ENCODE data around the gene IGFN1. TPM values are rescaled to one million over a fixed set of nuclear protein-coding genes. Genes with fewer than 3 reads are reported as not detected.

Gene IGFN1
- total and polyA plus RNA-seq, 2 experiments from 2014 or later = not detected

DNA sequence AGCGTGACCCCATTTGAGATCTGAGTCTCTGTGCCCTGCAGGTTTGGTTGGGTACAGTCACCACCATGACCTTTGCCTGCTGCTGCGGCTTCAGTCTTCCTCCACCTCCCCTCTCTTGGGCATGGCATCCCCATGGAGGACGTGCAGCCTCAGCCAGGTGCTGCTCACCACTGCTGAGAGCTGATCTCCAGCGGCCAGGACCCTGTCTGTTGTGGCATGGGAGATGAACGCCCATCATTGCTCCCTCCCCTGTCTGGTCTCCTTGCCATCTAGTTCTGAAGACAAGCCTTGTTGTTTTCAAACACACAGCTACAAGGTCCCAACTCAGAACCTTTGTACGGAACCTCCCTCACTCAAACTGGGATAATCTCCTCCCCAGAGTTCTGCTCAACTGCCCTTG is 73.4 kb downstream of the IGFN1 start (continued):
- TF ChIP-seq, protein P1, sequence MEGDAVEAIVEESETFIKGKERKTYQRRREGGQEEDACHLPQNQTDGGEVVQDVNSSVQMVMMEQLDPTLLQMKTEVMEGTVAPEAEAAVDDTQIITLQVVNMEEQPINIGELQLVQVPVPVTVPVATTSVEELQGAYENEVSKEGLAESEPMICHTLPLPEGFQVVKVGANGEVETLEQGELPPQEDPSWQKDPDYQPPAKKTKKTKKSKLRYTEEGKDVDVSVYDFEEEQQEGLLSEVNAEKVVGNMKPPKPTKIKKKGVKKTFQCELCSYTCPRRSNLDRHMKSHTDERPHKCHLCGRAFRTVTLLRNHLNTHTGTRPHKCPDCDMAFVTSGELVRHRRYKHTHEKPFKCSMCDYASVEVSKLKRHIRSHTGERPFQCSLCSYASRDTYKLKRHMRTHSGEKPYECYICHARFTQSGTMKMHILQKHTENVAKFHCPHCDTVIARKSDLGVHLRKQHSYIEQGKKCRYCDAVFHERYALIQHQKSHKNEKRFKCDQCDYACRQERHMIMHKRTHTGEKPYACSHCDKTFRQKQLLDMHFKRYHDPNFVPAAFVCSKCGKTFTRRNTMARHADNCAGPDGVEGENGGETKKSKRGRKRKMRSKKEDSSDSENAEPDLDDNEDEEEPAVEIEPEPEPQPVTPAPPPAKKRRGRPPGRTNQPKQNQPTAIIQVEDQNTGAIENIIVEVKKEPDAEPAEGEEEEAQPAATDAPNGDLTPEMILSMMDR (conservative IDR thresholded peaks at IDR 0.05; ENCODE audit: low read depth in 2 of 2) = no peak
- TF ChIP-seq CREB1 (CRISPR knock-in tag; IDR thresholded peaks at IDR 0.05; ENCODE audit: low read depth) (no peak), STAT1 (IDR thresholded peaks at IDR 0.05; ENCODE audit: unreplicated experiment) (no peak), ZNF331 (CRISPR knock-in tag; IDR thresholded peaks at IDR 0.05; ENCODE audit: low read depth) (no peak)

DNA sequence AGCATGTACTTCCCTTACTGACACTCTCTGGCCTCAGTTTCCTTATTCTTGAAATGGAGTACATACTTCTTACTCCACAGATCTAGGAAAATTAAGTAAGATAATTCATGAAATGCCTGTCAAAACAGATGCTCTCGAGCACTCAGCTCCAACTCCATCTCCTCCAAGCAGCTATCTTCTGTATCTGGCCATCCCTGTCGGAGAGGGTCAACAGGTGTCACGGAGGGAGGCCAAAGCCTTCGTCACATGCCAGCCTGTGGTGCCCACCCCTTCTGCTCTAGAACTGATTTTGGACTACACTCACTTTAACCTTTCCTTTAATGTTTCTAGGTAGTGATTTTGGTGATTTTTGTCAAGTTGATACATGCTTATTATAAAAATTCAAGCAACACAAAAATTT is 73.9 kb downstream of the IGFN1 start:
- H3K36me3 Mint-ChIP-seq (ENCODE audit: low read depth) = no peaks in the 10 kb centered on the region; the same call in 2 of the 3 replicates
- Histone ChIP-seq H4K20me1 (replicated peaks; ENCODE audit: insufficient read depth) (no peaks in the 10 kb centered on the region), H3K27ac (ENCODE audit: low read depth) (no peak overlapping the region), H3K4me2 (no peak overlapping the region), H3K9me2 (ENCODE audit: insufficient read depth) (no peaks in the 10 kb centered on the region), H3K27me3 (ENCODE audit: insufficient read depth) (0 out of 2 replicates have a peak, but pooled peaks cover 3% of the 10 kb centered on the region), H3K79me2 (replicated peaks; ENCODE audit: insufficient read depth) (no peaks in the 10 kb centered on the region), H3F3A (replicated peaks; ENCODE audit: low read depth) (no peaks in the 10 kb centered on the region), H2AFZ (no peak overlapping the region), H3K4me3 (no peak overlapping the region), H3K36me3 (ENCODE audit: insufficient read depth) (no peaks in the 10 kb centered on the region), H3K4me1 (ENCODE audit: insufficient read depth) (peaks cover 6% of the 10 kb centered on the region; the same call in 1 of the 2 replicates)
- no peak overlapping the region for H3K27ac Mint-ChIP-seq
- no peak for ATAC-seq
- H3K9me3 Mint-ChIP-seq = no peaks in the 10 kb centered on the region
- H3K4me1 Mint-ChIP-seq = peaks cover 3% of the 10 kb centered on the region
- no peak overlapping the region for H3K4me3 Mint-ChIP-seq
- DNase-seq (ENCODE audit: low spot score) = no peak
- peaks cover 2% of the 10 kb centered on the region for H3K27me3 Mint-ChIP-seq (ENCODE audit: insufficient read depth, low read depth, poor library complexity)
- no peak for TF ChIP-seq ZNF331 (CRISPR knock-in tag; IDR thresholded peaks at IDR 0.05; ENCODE audit: low read depth)
- no peak for TF ChIP-seq EZH2phosphoT487 (IDR thresholded peaks at IDR 0.05; ENCODE audit: unreplicated experiment)
- no peak for TF ChIP-seq ZNF114 (CRISPR knock-in tag; IDR thresholded peaks at IDR 0.05)
- TF ChIP-seq, protein P2, sequence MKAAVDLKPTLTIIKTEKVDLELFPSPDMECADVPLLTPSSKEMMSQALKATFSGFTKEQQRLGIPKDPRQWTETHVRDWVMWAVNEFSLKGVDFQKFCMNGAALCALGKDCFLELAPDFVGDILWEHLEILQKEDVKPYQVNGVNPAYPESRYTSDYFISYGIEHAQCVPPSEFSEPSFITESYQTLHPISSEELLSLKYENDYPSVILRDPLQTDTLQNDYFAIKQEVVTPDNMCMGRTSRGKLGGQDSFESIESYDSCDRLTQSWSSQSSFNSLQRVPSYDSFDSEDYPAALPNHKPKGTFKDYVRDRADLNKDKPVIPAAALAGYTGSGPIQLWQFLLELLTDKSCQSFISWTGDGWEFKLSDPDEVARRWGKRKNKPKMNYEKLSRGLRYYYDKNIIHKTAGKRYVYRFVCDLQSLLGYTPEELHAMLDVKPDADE (IDR thresholded peaks at IDR 0.05) = no peak
- TF ChIP-seq EZH2 (IDR thresholded peaks at IDR 0.05; ENCODE audit: low read depth, unreplicated experiment) = no peak
- TF ChIP-seq, protein P3, sequence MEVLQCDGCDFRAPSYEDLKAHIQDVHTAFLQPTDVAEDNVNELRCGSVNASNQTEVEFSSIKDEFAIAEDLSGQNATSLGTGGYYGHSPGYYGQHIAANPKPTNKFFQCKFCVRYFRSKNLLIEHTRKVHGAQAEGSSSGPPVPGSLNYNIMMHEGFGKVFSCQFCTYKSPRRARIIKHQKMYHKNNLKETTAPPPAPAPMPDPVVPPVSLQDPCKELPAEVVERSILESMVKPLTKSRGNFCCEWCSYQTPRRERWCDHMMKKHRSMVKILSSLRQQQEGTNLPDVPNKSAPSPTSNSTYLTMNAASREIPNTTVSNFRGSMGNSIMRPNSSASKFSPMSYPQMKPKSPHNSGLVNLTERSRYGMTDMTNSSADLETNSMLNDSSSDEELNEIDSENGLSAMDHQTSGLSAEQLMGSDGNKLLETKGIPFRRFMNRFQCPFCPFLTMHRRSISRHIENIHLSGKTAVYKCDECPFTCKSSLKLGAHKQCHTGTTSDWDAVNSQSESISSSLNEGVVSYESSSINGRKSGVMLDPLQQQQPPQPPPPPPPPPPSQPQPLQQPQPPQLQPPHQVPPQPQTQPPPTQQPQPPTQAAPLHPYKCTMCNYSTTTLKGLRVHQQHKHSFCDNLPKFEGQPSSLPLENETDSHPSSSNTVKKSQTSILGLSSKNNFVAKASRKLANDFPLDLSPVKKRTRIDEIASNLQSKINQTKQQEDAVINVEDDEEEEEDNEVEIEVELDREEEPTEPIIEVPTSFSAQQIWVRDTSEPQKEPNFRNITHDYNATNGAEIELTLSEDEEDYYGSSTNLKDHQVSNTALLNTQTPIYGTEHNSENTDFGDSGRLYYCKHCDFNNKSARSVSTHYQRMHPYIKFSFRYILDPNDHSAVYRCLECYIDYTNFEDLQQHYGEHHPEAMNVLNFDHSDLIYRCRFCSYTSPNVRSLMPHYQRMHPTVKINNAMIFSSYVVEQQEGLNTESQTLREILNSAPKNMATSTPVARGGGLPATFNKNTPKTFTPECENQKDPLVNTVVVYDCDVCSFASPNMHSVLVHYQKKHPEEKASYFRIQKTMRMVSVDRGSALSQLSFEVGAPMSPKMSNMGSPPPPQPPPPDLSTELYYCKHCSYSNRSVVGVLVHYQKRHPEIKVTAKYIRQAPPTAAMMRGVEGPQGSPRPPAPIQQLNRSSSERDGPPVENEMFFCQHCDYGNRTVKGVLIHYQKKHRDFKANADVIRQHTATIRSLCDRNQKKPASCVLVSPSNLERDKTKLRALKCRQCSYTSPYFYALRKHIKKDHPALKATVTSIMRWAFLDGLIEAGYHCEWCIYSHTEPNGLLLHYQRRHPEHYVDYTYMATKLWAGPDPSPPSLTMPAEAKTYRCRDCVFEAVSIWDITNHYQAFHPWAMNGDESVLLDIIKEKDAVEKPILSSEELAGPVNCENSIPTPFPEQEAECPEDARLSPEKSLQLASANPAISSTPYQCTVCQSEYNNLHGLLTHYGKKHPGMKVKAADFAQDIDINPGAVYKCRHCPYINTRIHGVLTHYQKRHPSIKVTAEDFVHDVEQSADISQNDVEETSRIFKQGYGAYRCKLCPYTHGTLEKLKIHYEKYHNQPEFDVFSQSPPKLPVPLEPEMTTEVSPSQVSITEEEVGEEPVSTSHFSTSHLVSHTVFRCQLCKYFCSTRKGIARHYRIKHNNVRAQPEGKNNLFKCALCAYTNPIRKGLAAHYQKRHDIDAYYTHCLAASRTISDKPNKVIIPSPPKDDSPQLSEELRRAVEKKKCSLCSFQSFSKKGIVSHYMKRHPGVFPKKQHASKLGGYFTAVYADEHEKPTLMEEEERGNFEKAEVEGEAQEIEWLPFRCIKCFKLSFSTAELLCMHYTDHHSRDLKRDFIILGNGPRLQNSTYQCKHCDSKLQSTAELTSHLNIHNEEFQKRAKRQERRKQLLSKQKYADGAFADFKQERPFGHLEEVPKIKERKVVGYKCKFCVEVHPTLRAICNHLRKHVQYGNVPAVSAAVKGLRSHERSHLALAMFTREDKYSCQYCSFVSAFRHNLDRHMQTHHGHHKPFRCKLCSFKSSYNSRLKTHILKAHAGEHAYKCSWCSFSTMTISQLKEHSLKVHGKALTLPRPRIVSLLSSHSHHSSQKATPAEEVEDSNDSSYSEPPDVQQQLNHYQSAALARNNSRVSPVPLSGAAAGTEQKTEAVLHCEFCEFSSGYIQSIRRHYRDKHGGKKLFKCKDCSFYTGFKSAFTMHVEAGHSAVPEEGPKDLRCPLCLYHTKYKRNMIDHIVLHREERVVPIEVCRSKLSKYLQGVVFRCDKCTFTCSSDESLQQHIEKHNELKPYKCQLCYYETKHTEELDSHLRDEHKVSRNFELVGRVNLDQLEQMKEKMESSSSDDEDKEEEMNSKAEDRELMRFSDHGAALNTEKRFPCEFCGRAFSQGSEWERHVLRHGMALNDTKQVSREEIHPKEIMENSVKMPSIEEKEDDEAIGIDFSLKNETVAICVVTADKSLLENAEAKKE (CRISPR knock-in tag; IDR thresholded peaks at IDR 0.05) = no peak
- TF ChIP-seq JUNB (IDR thresholded peaks at IDR 0.05; ENCODE audit: unreplicated experiment) = no peak
- no peak for TF ChIP-seq STAT1 (IDR thresholded peaks at IDR 0.05; ENCODE audit: unreplicated experiment)
- TF ChIP-seq, protein P1 (conservative IDR thresholded peaks at IDR 0.05; ENCODE audit: low read depth in 2 of 2) = no peak
